NT2/D1 (cell line): ENCODE data around the gene RND2.
"Not testable (repeated sequence)": the region's sequence is repeated elsewhere in the genome, so short reads cannot be mapped to it uniquely, and the experiment has no call there.

Experiments
- DNase-seq: peaks from one replicate; pipeline ENCODE4 v3.0.0-alpha.2; 2011; ENCODE audit warnings: low read depth, low spot score
- H3K27me3 ChIP-seq: 2 replicates; pipeline ENCODE4 v1.6.0; 2011; ENCODE audit warnings: mild to moderate bottlenecking; ENCODE audit not compliant: insufficient read length, insufficient read depth
- H3K36me3 ChIP-seq: 2 replicates; pipeline ENCODE4 v1.6.1; 2011; ENCODE audit warnings: mild to moderate bottlenecking, low read length, mixed read lengths; ENCODE audit not compliant: insufficient read depth, insufficient read length
- H3K4me1 ChIP-seq: 2 replicates; pipeline ENCODE4 v1.5.1; 2011; ENCODE audit not compliant: insufficient read depth, insufficient read length
- H3K4me3 ChIP-seq: 2 replicates; pipeline ENCODE4 v1.5.1; 2011; ENCODE audit warnings: low read depth; ENCODE audit not compliant: insufficient read length
- H3K9ac ChIP-seq: 2 replicates; pipeline ENCODE4 v1.6.0; 2011; ENCODE audit warnings: low read depth; ENCODE audit not compliant: insufficient read length
- H3K9me3 ChIP-seq: 2 replicates; pipeline ENCODE4 v1.5.1; 2011; ENCODE audit warnings: mild to moderate bottlenecking, low read length; ENCODE audit not compliant: insufficient read depth
- SUZ12 ChIP-seq: IDR thresholded peaks from 2 replicates; pipeline ENCODE4 v1.6.1; 2011; ENCODE audit not compliant: insufficient read length, insufficient read depth; ENCODE audit errors: extremely low read depth
- YY1 ChIP-seq: IDR thresholded peaks from 2 replicates; pipeline ENCODE4 v1.6.1; 2011; ENCODE audit not compliant: insufficient read length, insufficient read depth
- ZNF274 ChIP-seq: IDR thresholded peaks from 2 replicates; pipeline ENCODE4 v1.6.1; 2011; ENCODE audit warnings: mild to moderate bottlenecking, low read depth, low read length

RND2 gene

GRCh38 chr17:43024407-43025289 lies at the start of gene RND2:
TSS of gene RND2 (plus strand) at chr17:43025231. CDS start at chr17:43025348, 117 bp downstream.
- no peaks in the 10 kb centered on the region for H3K9me3 ChIP-seq
- TF ChIP-seq SUZ12 (no peak), ZNF274 (no peak), YY1 (no peak)
- H3K36me3 ChIP-seq, result peaks cover 17% of the 10 kb centered on the region
- H3K9ac ChIP-seq, result peak within 1 kb of the TSS; percentile 90
- H3K4me1 ChIP-seq, result peaks cover 16% of the 10 kb centered on the region
- peak; percentile 90 for DNase-seq
- no peaks in the 10 kb centered on the region for H3K27me3 ChIP-seq
- H3K4me3 ChIP-seq, result peak within 1 kb of the TSS; percentile 80

- Histone ChIP-seq H3K9me3 (no peaks in the 10 kb centered on the region; the same call in 1 of the 2 replicates), H3K27me3 (no peaks in the 10 kb centered on the region), H3K9ac (no peak overlapping the region), H3K36me3 (peaks cover 5% of the 10 kb centered on the region), H3K4me3 (no peak overlapping the region), H3K4me1 (peaks cover 4% of the 10 kb centered on the region)
- DNase-seq, result no peak
- no peak for TF ChIP-seq ZNF274
- no peak for TF ChIP-seq SUZ12
- no peak for TF ChIP-seq YY1
Measured at GRCh38 chr17:42975265-42975664, 49.8 kb upstream of the RND2 start.

- not testable (repeated sequence) for H3K9me3 ChIP-seq, H3K9ac ChIP-seq, H3K4me1 ChIP-seq, H3K36me3 ChIP-seq, H3K27me3 ChIP-seq, DNase-seq, H3K4me3 ChIP-seq
Measured at GRCh38 chr17:42975701-42976100, 49.3 kb upstream of the RND2 start.

GRCh38 chr17:42979511-42980273 lies 45.3 kb upstream of the RND2 start, which contains the start of gene PTGES3L:
TSS of gene PTGES3L (minus strand) at chr17:42980080. CDS start at chr17:42980053, 27 bp downstream.
- H3K9me3 ChIP-seq, result no peaks in the 10 kb centered on the region
- TF ChIP-seq ZNF274, result no peak
- no peak for TF ChIP-seq SUZ12
- H3K27me3 ChIP-seq, result no peaks in the 10 kb centered on the region
- peaks cover 19% of the 10 kb centered on the region for H3K36me3 ChIP-seq
- DNase-seq, result no peak
- H3K4me3 ChIP-seq, result peak within 1 kb of the TSS; percentile 83
- H3K9ac ChIP-seq, result peak within 1 kb of the TSS; percentile 95
- peaks cover 4% of the 10 kb centered on the region for H3K4me1 ChIP-seq

- Histone ChIP-seq H3K36me3 (peaks cover 25% of the 10 kb centered on the region), H3K27me3 (no peaks in the 10 kb centered on the region), H3K4me3 (peak within 1 kb of the TSS; percentile 83), H3K4me1 (peaks cover 4% of the 10 kb centered on the region), H3K9me3 (no peaks in the 10 kb centered on the region), H3K9ac (peak within 1 kb of the TSS; percentile 95)
- no peak for TF ChIP-seq ZNF274
- peak; percentile 80 for TF ChIP-seq YY1
- DNase-seq, result no peak
Measured at GRCh38 chr17:42980274-42980765, 44.7 kb upstream of the RND2 start, which contains the start of gene RUNDC1. TSS of gene RUNDC1 (plus strand) at chr17:42980565. CDS start at chr17:42980577, 12 bp downstream.

GRCh38 chr17:42980766-42981397 lies 44.1 kb upstream of the RND2 start:
- TF ChIP-seq SUZ12, result no peak
- no peak for TF ChIP-seq YY1
- no peak for TF ChIP-seq ZNF274
- Histone ChIP-seq H3K36me3 (peaks cover 29% of the 10 kb centered on the region), H3K4me1 (peaks cover 3% of the 10 kb centered on the region), H3K9me3 (no peaks in the 10 kb centered on the region), H3K9ac (peak overlapping the region; percentile 95), H3K27me3 (no peaks in the 10 kb centered on the region), H3K4me3 (peak overlapping the region; percentile 83)
- DNase-seq, result no peak

- peaks cover 2% of the 10 kb centered on the region for H3K4me1 ChIP-seq
- H3K9ac ChIP-seq, result no peak overlapping the region
- H3K27me3 ChIP-seq, result no peaks in the 10 kb centered on the region
- TF ChIP-seq SUZ12, result no peak
- no peak for TF ChIP-seq YY1
- TF ChIP-seq ZNF274, result no peak
- H3K4me3 ChIP-seq, result no peak overlapping the region
- no peaks in the 10 kb centered on the region for H3K9me3 ChIP-seq
- H3K36me3 ChIP-seq, result peaks cover 41% of the 10 kb centered on the region
- DNase-seq, result no peak
Measured at GRCh38 chr17:42982266-42982665, 42.8 kb upstream of the RND2 start.
